Measurements from ENCODE around the gene PGGT1B.
"Not testable (repeated sequence)": the region's sequence is repeated elsewhere in the genome, so short reads cannot be mapped to it uniquely, and the experiment has no call there.

- not testable (repeated sequence) for TF ChIP-seq CTCF (IDR thresholded peaks at IDR 0.05; ENCODE audit: low read depth, low read length); EZH2phosphoT487 (IDR thresholded peaks at IDR 0.05; ENCODE audit: low read depth)
Measured at GRCh38 chr5:115249379-115249778, 13.3 kb downstream of the PGGT1B start.

Measured in OCI-LY3 (cell line).